Activated naive CD8-positive, alpha-beta T cell treated with anti-CD3 and anti-CD28 coated beads, Interleukin-2, amount 10 ng/mL, durations not matched to agents 7 days and 5 days (primary cell): ENCODE data around the gene CRADD. TPM values are rescaled to one million over a fixed set of nuclear protein-coding genes. Genes with fewer than 3 reads are reported as not detected.
"Not testable (repeated sequence)": the region's sequence is repeated elsewhere in the genome, so short reads cannot be mapped to it uniquely, and the experiment has no call there.

Source experiments
- ATAC-seq: fragments of 150-1000 bp; cut with Tn5 transposase; one replicate; pipeline ENCODE4 v1.10.0; 2021; ENCODE audit warnings: low read depth, moderate library complexity
- POLR2A ChIA-PET: fragments of 350-600 bp; sonication (Branson Sonifier 250); formaldehyde crosslinking; loops from one replicate; lab custom pipeline; 2021; ENCODE audit warnings: antibody characterized with exemption; lab: Charles Lee
- DNase-seq: peaks from one replicate; pipeline ENCODE4 v3.0.0; 2021
- H3K27ac Mint-ChIP-seq: one replicate; pipeline ENCODE4 v1.8.0; 2022; ENCODE audit warnings: mild to moderate bottlenecking, mixed read lengths
- H3K27me3 Mint-ChIP-seq: one replicate; pipeline ENCODE4 v1.8.0; 2022; ENCODE audit warnings: mild to moderate bottlenecking, moderate library complexity, mixed read lengths
- H3K36me3 Mint-ChIP-seq: one replicate; pipeline ENCODE4 v1.8.0; 2021; ENCODE audit warnings: mild to moderate bottlenecking, mixed read lengths
- H3K4me1 Mint-ChIP-seq: one replicate; pipeline ENCODE4 v1.8.0; 2021; ENCODE audit warnings: mixed read lengths
- H3K4me3 Mint-ChIP-seq: one replicate; pipeline ENCODE4 v1.8.0; 2022; ENCODE audit warnings: mild to moderate bottlenecking, moderate library complexity, mixed read lengths
- H3K9me3 Mint-ChIP-seq: one replicate; pipeline ENCODE4 v1.8.0; 2021; ENCODE audit warnings: mixed read lengths
- total RNA-seq, 2 experiments: library from RNA; stranded (reverse); gene quantifications; one replicate each; pipeline ENCODE4 v1.2.3, GENCODE V29; 2021

Gene CRADD
- total RNA-seq, 2 experiments from 2014 or later = 11.3 to 11.5 TPM

DNA sequence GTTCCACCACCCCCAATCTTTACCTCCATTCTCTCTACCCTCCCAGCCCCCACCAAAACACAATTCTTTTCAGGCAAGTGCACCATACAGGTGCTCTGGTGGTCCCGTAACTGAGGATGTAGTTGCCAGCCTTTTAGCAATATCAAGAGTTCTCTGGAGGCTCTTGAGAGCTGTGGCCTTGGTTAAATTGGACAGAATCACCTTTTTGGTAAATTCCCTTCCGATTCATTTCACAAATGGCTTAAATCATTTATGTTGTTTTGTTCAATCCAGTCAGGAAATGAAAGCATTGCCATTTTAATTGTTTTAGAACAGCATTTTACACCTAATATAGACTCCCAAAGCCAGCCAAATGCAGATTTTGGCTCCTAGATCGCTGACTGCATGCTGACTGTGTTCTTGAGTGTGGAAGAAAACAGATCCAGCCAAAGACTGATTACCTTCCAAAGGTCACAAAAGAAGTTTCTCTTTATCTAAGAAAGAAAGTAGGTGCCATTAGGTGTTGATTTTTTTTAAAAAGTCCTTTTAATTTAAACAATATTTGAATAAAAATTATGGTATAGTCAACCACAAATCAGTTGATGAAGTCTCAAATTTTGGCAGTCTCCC lies 25.6 kb downstream of the CRADD start:
- ATAC-seq (no peak), DNase-seq (no peak)
- POLR2A ChIA-PET = interaction anchor here (0.7 kb wide), 1 partner anchor 927 kb away, joined by 4 read pairs; no protein-coding TSS in a partner anchor
- H3K27ac Mint-ChIP-seq = no peak overlapping the region
- H3K36me3 Mint-ChIP-seq = peaks cover 4% of the 10 kb centered on the region
- H3K27me3 Mint-ChIP-seq = no peaks in the 10 kb centered on the region
- H3K4me3 Mint-ChIP-seq = no peak overlapping the region
- peaks cover 3% of the 10 kb centered on the region for H3K9me3 Mint-ChIP-seq
- H3K4me1 Mint-ChIP-seq = no peaks in the 10 kb centered on the region

DNA sequence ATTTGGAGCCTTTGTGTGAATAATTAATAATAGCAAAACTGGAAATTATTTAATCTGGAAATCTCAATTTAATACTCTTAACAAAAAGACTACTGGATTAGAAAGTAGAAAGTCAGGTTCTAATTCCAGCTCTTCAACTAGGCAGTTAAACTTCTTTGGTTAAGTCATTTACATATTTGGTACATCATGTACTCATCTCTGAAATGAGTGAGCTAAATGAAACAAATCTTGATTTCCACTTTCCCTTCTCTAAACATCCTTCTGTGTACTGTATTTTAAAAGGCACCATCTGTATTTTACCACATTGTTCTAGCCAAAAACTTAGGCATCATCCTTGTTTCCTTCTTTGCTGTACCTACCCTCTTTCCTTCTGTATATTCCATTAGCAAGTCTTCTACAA lies 26.9 kb downstream of the CRADD start:
- Mint-ChIP-seq H3K36me3 (peaks cover 6% of the 10 kb centered on the region), H3K27ac (no peak overlapping the region), H3K4me3 (no peak overlapping the region), H3K4me1 (no peaks in the 10 kb centered on the region), H3K9me3 (peaks cover 7% of the 10 kb centered on the region), H3K27me3 (no peaks in the 10 kb centered on the region)
- DNase-seq (no peak), ATAC-seq (no peak)
- POLR2A ChIA-PET = no interaction called here

GRCh38 chr12:93704625-93705024 lies 27.4 kb downstream of the CRADD start:
- POLR2A ChIA-PET = no interaction called here
- DNase-seq (no peak), ATAC-seq (no peak)
- Mint-ChIP-seq H3K36me3 (peaks cover 11% of the 10 kb centered on the region), H3K4me3 (no peak overlapping the region), H3K27me3 (no peaks in the 10 kb centered on the region), H3K27ac (no peak overlapping the region), H3K9me3 (peaks cover 12% of the 10 kb centered on the region), H3K4me1 (no peaks in the 10 kb centered on the region)

GRCh38 chr12:93705237-93705636 lies 28.1 kb downstream of the CRADD start:
- POLR2A ChIA-PET = no interaction called here
- H3K9me3 Mint-ChIP-seq = peaks cover 15% of the 10 kb centered on the region
- H3K27me3 Mint-ChIP-seq = no peaks in the 10 kb centered on the region
- ATAC-seq = no peak
- H3K36me3 Mint-ChIP-seq = peaks cover 16% of the 10 kb centered on the region
- H3K4me1 Mint-ChIP-seq = no peaks in the 10 kb centered on the region
- no peak overlapping the region for H3K4me3 Mint-ChIP-seq
- no peak overlapping the region for H3K27ac Mint-ChIP-seq
- no peak for DNase-seq

DNA sequence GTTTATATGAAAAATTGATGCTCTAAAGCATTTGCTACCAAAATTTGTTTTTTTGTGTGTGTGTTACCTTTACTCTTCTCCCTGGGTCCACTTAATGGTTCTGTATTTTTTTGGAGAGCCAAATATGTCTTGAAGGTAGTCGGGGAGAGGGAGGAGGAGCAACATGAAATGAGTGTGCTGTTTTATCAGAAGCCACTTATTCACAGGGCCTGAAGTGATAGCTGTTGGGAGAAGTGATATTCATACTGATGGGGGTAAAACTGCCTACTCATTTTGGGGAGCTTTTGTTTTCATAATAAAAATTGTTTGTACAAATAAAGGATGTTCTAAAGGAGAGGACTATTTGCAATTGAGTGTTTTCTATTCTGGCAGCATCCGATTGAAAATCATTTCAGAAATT lies 29.2 kb downstream of the CRADD start:
- ATAC-seq (no peak), DNase-seq (no peak)
- H3K4me1 Mint-ChIP-seq = no peaks in the 10 kb centered on the region
- no peak overlapping the region for H3K27ac Mint-ChIP-seq
- peaks cover 16% of the 10 kb centered on the region for H3K9me3 Mint-ChIP-seq
- no peaks in the 10 kb centered on the region for H3K27me3 Mint-ChIP-seq
- H3K4me3 Mint-ChIP-seq = no peak overlapping the region
- POLR2A ChIA-PET = no interaction called here
- H3K36me3 Mint-ChIP-seq = peaks cover 19% of the 10 kb centered on the region

DNA sequence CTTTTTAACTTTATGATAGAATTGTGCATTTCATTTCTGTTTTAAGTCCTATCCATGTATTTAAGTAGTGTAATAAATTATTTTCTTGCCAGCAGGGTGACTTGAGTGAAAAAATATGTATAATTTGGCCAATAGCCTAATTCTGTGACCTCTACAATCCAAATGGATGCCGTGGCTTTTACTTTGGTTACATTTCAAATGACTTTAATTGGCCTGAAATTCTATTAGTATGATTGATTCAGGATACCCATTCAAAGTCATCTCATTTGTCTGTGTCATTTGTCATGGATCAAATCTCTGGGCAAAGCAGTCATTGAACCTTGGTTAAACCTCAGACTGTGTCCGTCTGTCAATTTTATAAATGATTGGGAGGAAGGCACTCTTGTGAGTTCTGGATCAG lies 29.6 kb downstream of the CRADD start:
- peaks cover 1% of the 10 kb centered on the region for H3K27me3 Mint-ChIP-seq
- H3K9me3 Mint-ChIP-seq = peaks cover 17% of the 10 kb centered on the region
- no peak overlapping the region for H3K27ac Mint-ChIP-seq
- H3K4me3 Mint-ChIP-seq = no peak overlapping the region
- no peaks in the 10 kb centered on the region for H3K4me1 Mint-ChIP-seq
- no peak for ATAC-seq
- no peak for DNase-seq
- POLR2A ChIA-PET = no interaction called here
- peaks cover 21% of the 10 kb centered on the region for H3K36me3 Mint-ChIP-seq

DNA sequence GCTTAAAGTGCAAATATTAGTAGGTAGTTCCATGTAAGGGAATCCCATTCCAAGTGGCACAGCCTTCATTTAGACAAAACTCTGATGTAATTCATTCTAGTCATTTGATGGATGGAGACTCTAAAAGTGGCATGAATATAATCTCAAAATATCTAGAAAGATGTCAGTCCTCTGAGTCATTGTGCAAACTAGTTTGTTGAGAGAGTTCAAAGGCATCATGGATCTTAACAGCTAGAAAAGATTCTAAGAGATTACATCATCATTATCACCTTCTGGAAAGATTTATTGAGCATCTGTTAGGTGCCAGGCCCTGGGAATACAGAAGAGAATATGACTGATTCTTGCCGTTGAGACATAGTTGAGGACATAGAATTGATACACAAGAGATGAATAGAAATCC lies 30.7 kb downstream of the CRADD start:
- Mint-ChIP-seq H3K27ac (no peak overlapping the region), H3K27me3 (peaks cover 2% of the 10 kb centered on the region), H3K9me3 (peaks cover 19% of the 10 kb centered on the region), H3K4me3 (no peak overlapping the region), H3K4me1 (no peaks in the 10 kb centered on the region), H3K36me3 (peaks cover 23% of the 10 kb centered on the region)
- POLR2A ChIA-PET = no interaction called here
- ATAC-seq = no peak
- DNase-seq = no peak

GRCh38 chr12:93708952-93709351 lies 31.8 kb downstream of the CRADD start:
- no peak for DNase-seq
- Mint-ChIP-seq H3K27me3 (peaks cover 2% of the 10 kb centered on the region), H3K36me3 (peaks cover 23% of the 10 kb centered on the region), H3K4me3 (no peak overlapping the region), H3K27ac (no peak overlapping the region), H3K9me3 (peaks cover 19% of the 10 kb centered on the region), H3K4me1 (no peaks in the 10 kb centered on the region)
- ATAC-seq = no peak
- POLR2A ChIA-PET = no interaction called here

DNA sequence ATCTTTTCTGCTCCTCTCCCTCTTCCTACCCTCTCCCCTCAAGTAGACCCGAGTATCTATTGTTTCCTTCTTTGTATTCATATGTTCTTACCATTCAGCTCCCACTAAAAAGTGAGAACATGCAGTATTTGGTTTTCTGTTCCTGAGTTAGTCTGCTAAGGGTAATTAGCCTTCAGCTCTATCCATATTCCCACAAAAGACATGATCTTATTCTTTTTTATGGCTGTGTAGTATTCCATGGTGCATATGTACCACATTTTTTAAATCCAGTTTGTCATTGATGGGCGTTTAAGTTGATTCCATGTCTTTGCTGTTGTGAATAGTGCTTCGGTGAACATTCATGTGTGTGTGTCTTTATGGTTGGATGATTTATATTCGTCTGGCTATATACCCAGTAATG lies 32.2 kb downstream of the CRADD start:
- Mint-ChIP-seq H3K9me3 (peaks cover 16% of the 10 kb centered on the region), H3K4me1 (no peaks in the 10 kb centered on the region), H3K27me3 (peaks cover 2% of the 10 kb centered on the region), H3K4me3 (no peak overlapping the region), H3K36me3 (peaks cover 21% of the 10 kb centered on the region), H3K27ac (no peak overlapping the region)
- ATAC-seq = no peak
- no peak for DNase-seq
- POLR2A ChIA-PET = no interaction called here

DNA sequence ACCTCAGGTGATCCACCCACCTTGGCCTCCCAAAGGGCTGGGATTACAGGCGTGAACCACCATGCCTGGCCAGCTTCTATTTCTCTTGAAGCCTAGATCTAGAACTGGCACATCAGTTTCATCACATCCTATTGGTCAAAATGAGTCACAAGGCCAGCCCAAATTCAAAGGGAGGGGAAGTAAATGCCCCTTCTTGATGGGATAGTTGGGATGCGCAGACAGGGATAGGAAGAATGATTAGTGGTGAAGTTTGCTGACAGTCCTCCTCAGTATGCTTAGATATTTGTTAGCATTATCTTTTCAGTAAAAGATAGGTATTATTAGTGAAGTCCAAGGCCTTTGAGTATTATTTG lies 33.4 kb downstream of the CRADD start:
- H3K4me3 Mint-ChIP-seq = no peak overlapping the region

DNA sequence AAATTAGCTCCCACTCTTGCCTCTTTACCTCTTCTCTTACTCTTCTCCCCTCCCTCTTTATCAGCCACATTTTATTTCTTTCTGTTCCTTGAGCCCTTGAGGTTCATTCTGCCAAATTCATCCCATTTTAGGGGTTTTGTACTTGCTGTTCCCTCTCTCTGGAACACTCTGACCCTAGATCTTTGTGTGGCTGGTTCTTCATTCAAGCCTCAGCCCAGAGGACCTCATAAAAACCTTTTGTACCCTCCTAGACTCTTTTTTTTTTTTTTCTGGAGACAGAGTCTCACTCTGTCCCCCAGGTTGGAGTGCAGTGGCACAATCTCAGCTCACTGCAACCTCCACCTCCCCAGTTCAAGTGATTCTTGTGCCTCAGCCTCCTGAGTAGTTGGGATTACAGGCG lies 34.3 kb downstream of the CRADD start:
- DNase-seq, POLR2A ChIA-PET, ATAC-seq, H3K27me3 Mint-ChIP-seq, H3K4me1 Mint-ChIP-seq, H3K27ac Mint-ChIP-seq, H3K4me3 Mint-ChIP-seq: not testable (repeated sequence)
- Mint-ChIP-seq H3K36me3 (peaks cover 19% of the 10 kb centered on the region), H3K9me3 (peaks cover 16% of the 10 kb centered on the region)

More for the DNA sequence above, 33.4 kb downstream of the CRADD start:
- Mint-ChIP-seq H3K27ac (no peak overlapping the region), H3K27me3 (peaks cover 2% of the 10 kb centered on the region), H3K9me3 (peaks cover 16% of the 10 kb centered on the region), H3K36me3 (peaks cover 21% of the 10 kb centered on the region), H3K4me1 (no peaks in the 10 kb centered on the region)
- ATAC-seq (no peak), DNase-seq (no peak)
- POLR2A ChIA-PET = no interaction called here

DNA sequence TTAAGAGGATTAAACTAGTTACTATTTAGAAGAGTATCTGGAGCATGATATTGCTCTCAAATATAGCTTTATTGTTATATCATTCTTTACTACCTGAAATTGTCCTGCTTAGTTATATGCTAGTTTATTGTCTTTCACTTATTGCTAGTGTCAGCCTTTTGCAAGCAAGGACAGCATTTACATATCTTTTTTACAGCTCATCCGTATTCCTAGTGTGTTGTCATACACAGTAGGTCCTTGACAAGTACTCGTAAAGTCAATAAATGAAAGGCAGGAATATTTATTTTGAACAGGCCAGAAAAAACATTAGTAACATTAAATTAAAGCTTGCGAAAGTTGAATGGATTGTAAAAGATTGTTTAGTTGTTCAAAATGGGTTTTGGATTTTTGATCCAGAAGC lies 35.0 kb downstream of the CRADD start:
- Mint-ChIP-seq H3K27me3 (peaks cover 2% of the 10 kb centered on the region), H3K36me3 (peaks cover 19% of the 10 kb centered on the region), H3K4me1 (no peaks in the 10 kb centered on the region), H3K4me3 (no peak overlapping the region), H3K9me3 (peaks cover 17% of the 10 kb centered on the region), H3K27ac (no peak overlapping the region)
- ATAC-seq (no peak), DNase-seq (no peak)
- POLR2A ChIA-PET = no interaction called here

DNA sequence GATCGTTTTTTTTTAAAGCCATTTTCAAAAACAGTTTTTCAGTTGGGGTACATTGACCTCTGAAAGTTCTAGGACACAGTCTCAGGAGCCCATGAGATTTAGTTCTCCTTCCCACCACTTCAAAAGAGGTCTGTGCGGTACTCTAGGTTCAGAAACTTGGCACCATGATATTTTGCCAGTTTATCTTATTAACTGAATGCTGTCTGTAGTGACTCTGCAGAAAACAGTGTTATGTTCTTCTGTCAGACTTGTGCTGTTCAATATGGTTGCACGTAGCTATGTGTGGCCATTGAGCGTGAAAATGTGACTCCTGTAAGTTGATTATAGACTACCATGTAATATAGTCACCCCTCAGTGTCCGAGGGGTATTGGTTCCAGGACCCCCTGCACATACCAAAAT lies 35.9 kb downstream of the CRADD start:
- Mint-ChIP-seq H3K36me3 (peaks cover 24% of the 10 kb centered on the region), H3K27ac (no peak overlapping the region), H3K27me3 (peaks cover 2% of the 10 kb centered on the region), H3K9me3 (peaks cover 22% of the 10 kb centered on the region), H3K4me3 (no peak overlapping the region), H3K4me1 (no peaks in the 10 kb centered on the region)
- no peak for ATAC-seq
- DNase-seq = no peak
- POLR2A ChIA-PET = no interaction called here

- ATAC-seq = no peak
- no peak overlapping the region for H3K27ac Mint-ChIP-seq
- peaks cover 26% of the 10 kb centered on the region for H3K36me3 Mint-ChIP-seq
These were observed 36.6 kb downstream of the CRADD start for GRCh38 chr12:93713800-93714199.

GRCh38 chr12:93714382-93714781 lies 37.2 kb downstream of the CRADD start:
- H3K36me3 Mint-ChIP-seq = peaks cover 22% of the 10 kb centered on the region
- no peak for ATAC-seq
- DNase-seq = no peak
- no peak overlapping the region for H3K4me3 Mint-ChIP-seq
- no peak overlapping the region for H3K27ac Mint-ChIP-seq
- peaks cover 2% of the 10 kb centered on the region for H3K27me3 Mint-ChIP-seq
- POLR2A ChIA-PET = no interaction called here
- H3K9me3 Mint-ChIP-seq = peaks cover 21% of the 10 kb centered on the region
- no peaks in the 10 kb centered on the region for H3K4me1 Mint-ChIP-seq

More at GRCh38 chr12:93713800-93714199, 36.6 kb downstream of the CRADD start:
- Mint-ChIP-seq H3K27me3 (peaks cover 2% of the 10 kb centered on the region), H3K4me1 (no peaks in the 10 kb centered on the region), H3K9me3 (peaks cover 23% of the 10 kb centered on the region), H3K4me3 (no peak overlapping the region)
- DNase-seq = no peak
- POLR2A ChIA-PET = no interaction called here
